Smooth muscle cell of the brain vasculature (primary cell): Measurements from ENCODE around the gene SLC12A8.

Experiments used
- DNase-seq: peaks from one replicate; pipeline ENCODE4 v3.0.0-alpha.2; 2012; ENCODE audit warnings: low read depth, low spot score

SLC12A8 gene

GRCh38 chr3:125140011-125140817, 72.3 kb downstream of the SLC12A8 start:
- no peak for DNase-seq

- DNase-seq = no peak
Observed at GRCh38 chr3:125139386-125139785, 73.2 kb downstream of the SLC12A8 start.

- no peak for DNase-seq
Observed at GRCh38 chr3:125137358-125138033, 75.1 kb downstream of the SLC12A8 start.

- no peak for DNase-seq
Observed at GRCh38 chr3:125136966-125137357, 75.6 kb downstream of the SLC12A8 start.

GRCh38 chr3:125136515-125136914, 76.0 kb downstream of the SLC12A8 start:
- DNase-seq = no peak

GRCh38 chr3:125134952-125135351, 77.6 kb downstream of the SLC12A8 start:
- no peak for DNase-seq

- DNase-seq = no peak
Observed at GRCh38 chr3:125132815-125133214, 79.7 kb downstream of the SLC12A8 start.

GRCh38 chr3:125129512-125129997, 83.0 kb downstream of the SLC12A8 start:
- peak; percentile 82 for DNase-seq

- DNase-seq = no peak
Observed at GRCh38 chr3:125128861-125129501, 83.6 kb downstream of the SLC12A8 start.

GRCh38 chr3:125126323-125126722, 86.2 kb downstream of the SLC12A8 start:
- no peak for DNase-seq

- no peak for DNase-seq
Observed at GRCh38 chr3:125125821-125126245, 86.7 kb downstream of the SLC12A8 start.

GRCh38 chr3:125123451-125124305, 88.9 kb downstream of the SLC12A8 start:
- no peak for DNase-seq

GRCh38 chr3:125121246-125122010, 91.1 kb downstream of the SLC12A8 start:
- no peak for DNase-seq

- no peak for DNase-seq
Observed at GRCh38 chr3:125120379-125121122, 92.0 kb downstream of the SLC12A8 start.

GRCh38 chr3:125119752-125120378, 92.7 kb downstream of the SLC12A8 start:
- DNase-seq = no peak

GRCh38 chr3:125118600-125118999, 93.9 kb downstream of the SLC12A8 start:
- DNase-seq = no peak

- DNase-seq = no peak
Observed at GRCh38 chr3:125117631-125118191, 94.8 kb downstream of the SLC12A8 start.

- no peak for DNase-seq
Observed at GRCh38 chr3:125116311-125117080, 96.1 kb downstream of the SLC12A8 start.
